Measurements from ENCODE around the gene EPB42. TPM values are rescaled to one million over a fixed set of nuclear protein-coding genes. Genes with fewer than 3 reads are reported as not detected.
"Not testable (repeated sequence)": the region's sequence is repeated elsewhere in the genome, so short reads cannot be mapped to it uniquely, and the experiment has no call there.

EPB42 gene
- total and polyA plus RNA-seq, 2 experiments from 2014 or later, result not detected

GRCh38 chr15:43168192-43169107 lies 52.4 kb downstream of the EPB42 start (continued):
- TF ChIP-seq ZNF462 (CRISPR knock-in tag; IDR thresholded peaks at IDR 0.05), result no peak
- no peak for TF ChIP-seq POLR2AphosphoS5 (IDR thresholded peaks at IDR 0.05; ENCODE audit: low read depth)
- TF ChIP-seq CTCF (conservative IDR thresholded peaks at IDR 0.05; ENCODE audit: low read depth in 2 of 2), result no peak
- no peak for TF ChIP-seq JUNB (IDR thresholded peaks at IDR 0.05; ENCODE audit: unreplicated experiment)
- TF ChIP-seq ZNF331 (CRISPR knock-in tag; IDR thresholded peaks at IDR 0.05; ENCODE audit: low read depth), result no peak
- TF ChIP-seq ETS1 (IDR thresholded peaks at IDR 0.05), result no peak
- TF ChIP-seq EZH2phosphoT487 (IDR thresholded peaks at IDR 0.05; ENCODE audit: unreplicated experiment), result no peak
- TF ChIP-seq STAT1 (IDR thresholded peaks at IDR 0.05; ENCODE audit: unreplicated experiment), result no peak

GRCh38 chr15:43167261-43167660 lies 53.6 kb downstream of the EPB42 start:
- not testable (repeated sequence) for H4K20me1 ChIP-seq (replicated peaks; ENCODE audit: insufficient read depth); H3F3A ChIP-seq (replicated peaks; ENCODE audit: low read depth); H2AFZ ChIP-seq; H3K4me2 ChIP-seq; ATAC-seq; H3K79me2 ChIP-seq (replicated peaks; ENCODE audit: insufficient read depth); H3K4me3 ChIP-seq; DNase-seq (ENCODE audit: low spot score); H3K27me3 ChIP-seq (ENCODE audit: insufficient read depth); H3K4me1 Mint-ChIP-seq; H3K4me3 Mint-ChIP-seq; H3K4me1 ChIP-seq (ENCODE audit: insufficient read depth); H3K9me2 ChIP-seq (ENCODE audit: insufficient read depth); H3K27ac ChIP-seq (ENCODE audit: low read depth); H3K27me3 Mint-ChIP-seq (ENCODE audit: insufficient read depth, low read depth, poor library complexity); H3K36me3 ChIP-seq (ENCODE audit: insufficient read depth); H3K27ac Mint-ChIP-seq
- Mint-ChIP-seq H3K9me3 (peaks cover 25% of the 10 kb centered on the region), H3K36me3 (ENCODE audit: low read depth) (peaks cover 35% of the 10 kb centered on the region)
